NCI-H446 treated with DMSO at 0.1 percent for 48 hours (cell line): ENCODE data around the gene GSTK1.
"Not testable (repeated sequence)": the region's sequence is repeated elsewhere in the genome, so short reads cannot be mapped to it uniquely, and the experiment has no call there.

Source experiments
- DNase-seq: peaks from one replicate; lab custom pipeline; 2025; lab: John Stamatoyannopoulos, UW

GSTK1 gene

GRCh38 chr7:143269251-143269650, 6.0 kb downstream of the GSTK1 start:
- DNase-seq, result no peak

- DNase-seq, result no peak
These were observed 8.0 kb downstream of the GSTK1 start for GRCh38 chr7:143271240-143271639.

GRCh38 chr7:143272871-143273270, 9.6 kb downstream of the GSTK1 start:
- DNase-seq, result no peak

GRCh38 chr7:143279186-143280098, 16.2 kb downstream of the GSTK1 start:
- no peak for DNase-seq

- DNase-seq, result no peak
These were observed 16.9 kb downstream of the GSTK1 start for GRCh38 chr7:143280160-143280559.

- DNase-seq, result no peak
These were observed 17.3 kb downstream of the GSTK1 start for GRCh38 chr7:143280566-143280965.

GRCh38 chr7:143281529-143281928, 18.3 kb downstream of the GSTK1 start:
- no peak for DNase-seq

GRCh38 chr7:143282124-143282523, 18.9 kb downstream of the GSTK1 start:
- no peak for DNase-seq

- DNase-seq, result no peak
These were observed 20.1 kb downstream of the GSTK1 start for GRCh38 chr7:143283381-143283780.

- no peak for DNase-seq
These were observed 21.6 kb downstream of the GSTK1 start, which contains the start of gene TMEM139 for GRCh38 chr7:143284591-143285469. Gene TMEM139, plus strand, starts transcription at chr7:143284958. Its CDS starts 1,000 bp downstream, at chr7:143285958.

- DNase-seq, result no peak
These were observed 22.2 kb downstream of the GSTK1 start for GRCh38 chr7:143285470-143285778.

- DNase-seq, result no peak
These were observed 22.7 kb downstream of the GSTK1 start for GRCh38 chr7:143285806-143286521.

GRCh38 chr7:143286522-143286890, 23.3 kb downstream of the GSTK1 start:
- no peak for DNase-seq

GRCh38 chr7:143287339-143287934, 24.2 kb downstream of the GSTK1 start:
- no peak for DNase-seq

GRCh38 chr7:143287935-143288826, 24.9 kb downstream of the GSTK1 start, which contains the start of gene CASP2:
Gene CASP2, plus strand, starts transcription at chr7:143288351. Its CDS starts 105 bp downstream, at chr7:143288456.
- DNase-seq, result peak; percentile 78

- DNase-seq, result no peak
These were observed 25.6 kb downstream of the GSTK1 start for GRCh38 chr7:143288836-143289235.

GRCh38 chr7:143289421-143289820, 26.2 kb downstream of the GSTK1 start:
- DNase-seq, result no peak

- DNase-seq, result not testable (repeated sequence)
These were observed 26.6 kb downstream of the GSTK1 start for GRCh38 chr7:143289888-143290287.

GRCh38 chr7:143290293-143290692, 27.1 kb downstream of the GSTK1 start:
- no peak for DNase-seq

- DNase-seq, result no peak
These were observed 29.6 kb downstream of the GSTK1 start for GRCh38 chr7:143292876-143293275.

GRCh38 chr7:143295870-143296269, 32.6 kb downstream of the GSTK1 start:
- DNase-seq, result no peak
